Heart left ventricle (tissue), 13 donors: ENCODE data around the gene SRSF10.

Experiments
- POLR2A ChIP-seq, 2 donors: fragments of 450-650 bp; IDR thresholded peaks; one replicate each; pipeline ENCODE4 v1.6.1; 2017; ENCODE audit warnings: antibody characterized with exemption in 2 of 2, mild to moderate bottlenecking in 2 of 2, moderate library complexity in 2 of 2
- TF ChIP-seq, protein P1 (sequence below), 12 donors: fragments of 200-600 bp; sonication (generic) in 4 of 12; IDR thresholded peaks; one replicate each; pipeline versions ENCODE4 v1.5.0 to v1.8.0; 2018 to 2022; ENCODE audit warnings: antibody characterized with exemption in 12 of 12, mild to moderate bottlenecking in 5 of 12
- donor health status: ischemic (EF 13 %, LVEDD 7.1; RV severe dilation, severe dysfunction).
- donor health status: DM: no; HTN: yes; CAD: no.
- donor health status: DM: no; HTN: no; CAD: no.
- donor health status: ischemic (EF 25% LVEDD 6.9; RV normal size, moderate dysfunction).
- donor health status: ischemic (EF 25% LVEDD 5.7; RV mildly dilated, moderate dysfunction).
- donor health status: ischemic (EF 35%, LVEDD 5.7; RV mildly dilated, moderate dysfunction).
- donor health status: nonischemic (EF 11% LVEDD 7.7; RV severe dilation, severe dysfunction).
- donor health status: DM: yes; HTN: yes; CAD: no.
- donor health status: PGD.
- donor health status: ischemic (EF 29% LVEDD 5.4; RV normal size, mild dysfunction).
- donor health status: nonischemic (EF 23%, LVEDD 6.1; RV moderate dilation, normal function).

- no peak for TF ChIP-seq POLR2A (IDR thresholded peaks at IDR 0.05)
- TF ChIP-seq, protein P1, sequence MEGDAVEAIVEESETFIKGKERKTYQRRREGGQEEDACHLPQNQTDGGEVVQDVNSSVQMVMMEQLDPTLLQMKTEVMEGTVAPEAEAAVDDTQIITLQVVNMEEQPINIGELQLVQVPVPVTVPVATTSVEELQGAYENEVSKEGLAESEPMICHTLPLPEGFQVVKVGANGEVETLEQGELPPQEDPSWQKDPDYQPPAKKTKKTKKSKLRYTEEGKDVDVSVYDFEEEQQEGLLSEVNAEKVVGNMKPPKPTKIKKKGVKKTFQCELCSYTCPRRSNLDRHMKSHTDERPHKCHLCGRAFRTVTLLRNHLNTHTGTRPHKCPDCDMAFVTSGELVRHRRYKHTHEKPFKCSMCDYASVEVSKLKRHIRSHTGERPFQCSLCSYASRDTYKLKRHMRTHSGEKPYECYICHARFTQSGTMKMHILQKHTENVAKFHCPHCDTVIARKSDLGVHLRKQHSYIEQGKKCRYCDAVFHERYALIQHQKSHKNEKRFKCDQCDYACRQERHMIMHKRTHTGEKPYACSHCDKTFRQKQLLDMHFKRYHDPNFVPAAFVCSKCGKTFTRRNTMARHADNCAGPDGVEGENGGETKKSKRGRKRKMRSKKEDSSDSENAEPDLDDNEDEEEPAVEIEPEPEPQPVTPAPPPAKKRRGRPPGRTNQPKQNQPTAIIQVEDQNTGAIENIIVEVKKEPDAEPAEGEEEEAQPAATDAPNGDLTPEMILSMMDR (IDR thresholded peaks at IDR 0.05), result no peak
Measured at GRCh38 chr1:24015221-24016210, 35.4 kb upstream of the SRSF10 start.
